Muscle layer of duodenum (tissue), 2 donors: Measurements from ENCODE around the gene MUC16.

ENCODE experiments used
- H3K27ac ChIP-seq: one replicate; pipeline ENCODE4 v1.7.0; 2013; ENCODE audit warnings: mild to moderate bottlenecking, low read length
- H3K27me3 ChIP-seq: one replicate; pipeline ENCODE4 v1.7.0; 2013; ENCODE audit warnings: low read depth, mild to moderate bottlenecking, control low read depth, low read length
- H3K36me3 ChIP-seq, 2 donors: one replicate each; pipeline ENCODE4 v1.7.0; 2013; ENCODE audit warnings: low read length in 2 of 2, control low read depth in 1 of 2, mild to moderate bottlenecking in 1 of 2; ENCODE audit not compliant: insufficient read depth in 2 of 2, control insufficient read depth in 1 of 2
- H3K4me1 ChIP-seq, 2 donors: one replicate each; pipeline ENCODE4 v1.7.0; 2013; ENCODE audit warnings: low read length in 2 of 2, mild to moderate bottlenecking in 2 of 2, control low read depth in 1 of 2, moderate library complexity in 1 of 2; ENCODE audit not compliant: insufficient read depth in 2 of 2, control insufficient read depth in 1 of 2
- H3K4me3 ChIP-seq, 2 donors: one replicate each; pipeline ENCODE4 v1.7.0; 2013; ENCODE audit warnings: low read length in 2 of 2, low read depth in 1 of 2, mild to moderate bottlenecking in 1 of 2
- H3K9me3 ChIP-seq, 2 donors: one replicate each; pipeline ENCODE4 v1.7.0; 2013; ENCODE audit warnings: low read length in 2 of 2, control low read depth in 1 of 2, mild to moderate bottlenecking in 1 of 2; ENCODE audit not compliant: control insufficient read depth in 1 of 2
- donor health status: healthy.

Gene MUC16

DNA sequence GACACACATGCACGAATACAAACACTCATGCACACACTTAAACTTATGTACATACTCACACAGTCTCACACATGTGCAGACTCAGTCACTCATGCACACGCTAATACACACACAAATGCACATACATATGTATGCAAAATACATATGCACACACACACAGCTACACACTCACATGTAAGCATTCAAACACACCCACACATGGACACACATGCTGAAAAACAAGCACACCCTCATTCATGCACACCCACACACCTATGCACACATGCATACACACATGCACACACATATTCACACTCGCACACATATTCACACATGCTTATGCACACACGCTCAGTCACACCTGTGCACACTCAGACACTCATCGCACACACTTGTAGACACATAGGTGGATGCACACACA is 9.3 kb downstream of the MUC16 start:
- Histone ChIP-seq H3K4me1 (no peaks in the 10 kb centered on the region), H3K27ac (no peak overlapping the region), H3K27me3 (no peaks in the 10 kb centered on the region), H3K36me3 (no peaks in the 10 kb centered on the region), H3K9me3 (peaks cover 0 to 9% of the 10 kb centered on the region in 2 donors), H3K4me3 (no peak overlapping the region)

DNA sequence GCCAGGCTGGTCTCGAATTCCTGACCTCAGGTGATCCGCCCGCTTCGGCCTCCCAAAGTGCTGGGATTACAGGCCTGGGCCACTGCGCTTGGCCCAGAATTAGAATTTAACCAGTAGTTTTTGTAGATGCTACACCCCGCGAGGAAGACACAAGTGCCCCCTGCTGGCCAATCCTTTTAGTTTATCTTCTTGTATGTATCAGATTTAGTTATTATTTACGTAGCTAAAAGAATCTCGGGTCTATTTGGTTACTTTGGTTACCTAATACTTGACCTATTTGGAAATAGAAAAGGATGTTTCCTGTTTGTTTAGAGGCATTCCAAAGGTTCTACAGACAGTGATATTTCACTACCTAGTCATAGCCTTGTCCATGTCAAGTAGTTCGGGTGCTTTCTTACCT is 22.0 kb downstream of the MUC16 start:
- H3K4me3 ChIP-seq = no peak overlapping the region
- H3K4me1 ChIP-seq = no peaks in the 10 kb centered on the region
- H3K27ac ChIP-seq = no peak overlapping the region
- H3K36me3 ChIP-seq = no peaks in the 10 kb centered on the region
- H3K27me3 ChIP-seq = no peaks in the 10 kb centered on the region
- H3K9me3 ChIP-seq = no peaks in the 10 kb centered on the region

DNA sequence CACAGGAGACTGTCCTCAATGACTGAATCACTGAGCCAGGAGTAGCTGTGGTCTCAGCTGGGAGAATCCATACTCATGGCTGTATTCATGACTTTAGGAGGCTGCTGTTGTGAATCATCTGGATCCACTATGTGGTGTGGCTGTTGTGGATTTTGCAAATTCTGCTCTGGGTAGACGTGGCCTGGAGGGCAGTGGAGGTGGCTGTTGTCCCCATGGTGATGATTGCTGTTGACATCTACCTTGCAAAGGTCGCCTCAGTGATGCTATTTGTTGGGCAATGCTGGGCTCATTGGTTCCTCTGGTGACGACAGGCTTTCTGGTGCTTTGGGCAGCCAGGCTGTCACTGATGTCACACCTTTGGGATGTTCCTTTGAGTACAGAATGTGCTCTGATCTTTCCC is 23.9 kb downstream of the MUC16 start:
- Histone ChIP-seq H3K36me3 (no peaks in the 10 kb centered on the region), H3K4me3 (no peak overlapping the region), H3K27me3 (no peaks in the 10 kb centered on the region), H3K27ac (no peak overlapping the region), H3K9me3 (no peaks in the 10 kb centered on the region), H3K4me1 (no peaks in the 10 kb centered on the region)

DNA sequence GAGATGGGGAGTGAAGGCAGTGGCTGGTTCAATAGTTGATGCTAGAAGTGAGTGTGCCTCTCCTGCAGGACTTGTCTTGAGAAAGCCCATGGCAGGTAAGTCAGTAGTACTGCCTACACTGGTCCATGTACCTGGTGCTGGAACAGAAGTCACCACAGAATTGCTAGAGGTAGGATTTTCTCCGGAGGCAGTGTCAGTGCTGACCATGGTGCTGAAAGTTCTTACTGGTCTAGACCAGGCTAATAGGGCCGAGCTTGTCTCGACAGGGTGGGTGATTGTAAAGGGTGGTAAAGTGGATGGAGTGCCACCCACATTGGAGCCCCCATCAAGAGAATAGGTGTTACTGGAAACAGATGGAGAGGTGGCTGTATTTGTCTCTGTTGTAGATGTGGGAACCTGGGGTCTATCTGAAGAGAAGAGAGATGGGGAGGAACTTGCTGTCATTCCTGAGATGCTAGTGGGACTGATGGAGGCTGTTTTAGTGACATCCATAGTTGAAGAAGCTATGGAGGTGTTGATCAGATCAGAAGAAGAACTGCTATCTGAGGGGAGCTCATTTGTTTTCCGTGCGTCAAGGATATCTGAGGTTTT is 36.6 kb downstream of the MUC16 start:
- no peak overlapping the region for H3K27ac ChIP-seq
- no peaks in the 10 kb centered on the region for H3K36me3 ChIP-seq
- peaks cover 0 to 7% of the 10 kb centered on the region in 2 donors for H3K9me3 ChIP-seq
- H3K27me3 ChIP-seq = no peaks in the 10 kb centered on the region
- no peak overlapping the region for H3K4me3 ChIP-seq
- no peaks in the 10 kb centered on the region for H3K4me1 ChIP-seq

- no peaks in the 10 kb centered on the region for H3K36me3 ChIP-seq
- H3K27ac ChIP-seq = no peak overlapping the region
- no peaks in the 10 kb centered on the region for H3K27me3 ChIP-seq
- no peaks in the 10 kb centered on the region for H3K4me1 ChIP-seq
- peaks cover 0 to 9% of the 10 kb centered on the region in 2 donors for H3K9me3 ChIP-seq
- no peak overlapping the region for H3K4me3 ChIP-seq
These were observed 44.3 kb downstream of the MUC16 start for GRCh38 chr19:8965887-8966286.
